Cardiac fibroblast (primary cell): ENCODE results near the gene NISCH.

Experiments used
- DNase-seq, 2 donors: peaks; one replicate each; pipeline versions ENCODE4 v3.0.0 to v3.0.0-alpha.2; 2010; ENCODE audit warnings: low read depth in 2 of 2
- H3K4me3 ChIP-seq, 2 donors: replicated peaks in 1 of 2; 1 replicate in 1 of 2; 2 replicates in 1 of 2; pipeline ENCODE4 v1.5.1; 2011; ENCODE audit warnings: low read depth in 2 of 2, low read length in 2 of 2, mild to moderate bottlenecking in 2 of 2, moderate library complexity in 1 of 2
- CTCF ChIP-seq: IDR thresholded peaks from one replicate; pipeline ENCODE4 v1.5.1; 2011; ENCODE audit warnings: low read depth, mild to moderate bottlenecking, low read length, inconsistent platforms

NISCH gene

DNA sequence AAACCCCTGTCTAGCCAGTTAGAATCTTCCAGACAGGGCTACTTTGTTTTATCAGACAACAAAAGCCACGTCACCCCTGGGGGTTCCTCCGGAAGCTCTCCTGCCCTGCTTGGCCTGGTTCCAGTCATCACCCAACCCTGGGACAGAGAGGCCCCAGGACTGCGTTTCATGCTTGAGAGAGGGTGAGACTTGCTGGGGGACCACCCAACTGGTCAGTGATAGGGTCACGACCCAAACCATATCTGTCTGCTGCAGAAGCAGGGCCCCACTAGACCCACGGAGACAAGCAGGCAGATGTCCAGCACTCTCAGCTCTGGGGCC lies 77.1 kb downstream of the NISCH start:
- H3K4me3 ChIP-seq, result peak overlapping the region; percentile 69 to 80
- no peak for TF ChIP-seq CTCF
- peak; percentile 74 to 80 for DNase-seq

GRCh38 chr3:52532838-52533622 lies 77.6 kb downstream of the NISCH start:
- DNase-seq, result peak in 1 of 2 donors; percentile 30

GRCh38 chr3:52533623-52534280 lies 78.3 kb downstream of the NISCH start, which contains the start of gene NT5DC2:
NT5DC2 (minus strand) TSS chr3:52533857; CDS start chr3:52533737, 120 bp downstream.
- peak; percentile 57 to 78 for DNase-seq
- peak within 1 kb of the TSS; percentile 69 to 80 for H3K4me3 ChIP-seq
- no peak for TF ChIP-seq CTCF

More at GRCh38 chr3:52532838-52533622, 77.6 kb downstream of the NISCH start:
- TF ChIP-seq CTCF, result no peak
- peak overlapping the region; percentile 69 to 80 for H3K4me3 ChIP-seq

GRCh38 chr3:52534281-52535183 lies 79.1 kb downstream of the NISCH start:
- H3K4me3 ChIP-seq, result peak overlapping the region; percentile 56 to 61
- DNase-seq, result peak; percentile 53 to 54
- TF ChIP-seq CTCF, result no peak

- TF ChIP-seq CTCF, result no peak
- no peak for DNase-seq
- no peak overlapping the region for H3K4me3 ChIP-seq
Measured at GRCh38 chr3:52535411-52536111, 80.2 kb downstream of the NISCH start.

GRCh38 chr3:52536112-52536368 lies 80.6 kb downstream of the NISCH start:
- TF ChIP-seq CTCF, result no peak
- DNase-seq, result no peak
- no peak overlapping the region for H3K4me3 ChIP-seq
